ENCODE data around the gene LRP8.

The LRP8 gene

DNA sequence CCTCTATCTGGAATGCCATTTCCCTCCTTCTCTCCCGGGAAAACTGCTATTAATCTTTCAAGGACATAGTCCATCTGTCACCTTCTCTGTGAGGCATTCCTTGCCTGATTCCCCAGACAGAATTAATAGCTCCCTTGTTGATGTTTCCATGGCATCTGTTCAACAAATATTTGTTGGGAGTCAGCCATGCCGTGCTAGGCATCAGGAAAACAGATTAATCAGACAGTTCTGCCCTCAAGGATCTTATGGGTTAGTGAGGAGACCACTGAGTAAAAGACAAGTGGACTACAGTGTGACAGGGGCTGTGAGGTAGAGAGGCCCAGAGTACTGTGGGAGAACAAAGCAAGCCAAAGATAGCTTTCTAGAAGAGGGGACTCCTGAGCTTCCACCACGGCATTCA lies 78.2 kb downstream of the LRP8 start:
- H4K20me1 ChIP-seq (ENCODE audit: insufficient read depth) = no peaks in the 10 kb centered on the region
- no peak overlapping the region for H2AFZ ChIP-seq (ENCODE audit: low read depth)
- H3K9ac ChIP-seq = no peak overlapping the region
- no peak overlapping the region for H3K4me2 ChIP-seq
- TF ChIP-seq, protein P1, sequence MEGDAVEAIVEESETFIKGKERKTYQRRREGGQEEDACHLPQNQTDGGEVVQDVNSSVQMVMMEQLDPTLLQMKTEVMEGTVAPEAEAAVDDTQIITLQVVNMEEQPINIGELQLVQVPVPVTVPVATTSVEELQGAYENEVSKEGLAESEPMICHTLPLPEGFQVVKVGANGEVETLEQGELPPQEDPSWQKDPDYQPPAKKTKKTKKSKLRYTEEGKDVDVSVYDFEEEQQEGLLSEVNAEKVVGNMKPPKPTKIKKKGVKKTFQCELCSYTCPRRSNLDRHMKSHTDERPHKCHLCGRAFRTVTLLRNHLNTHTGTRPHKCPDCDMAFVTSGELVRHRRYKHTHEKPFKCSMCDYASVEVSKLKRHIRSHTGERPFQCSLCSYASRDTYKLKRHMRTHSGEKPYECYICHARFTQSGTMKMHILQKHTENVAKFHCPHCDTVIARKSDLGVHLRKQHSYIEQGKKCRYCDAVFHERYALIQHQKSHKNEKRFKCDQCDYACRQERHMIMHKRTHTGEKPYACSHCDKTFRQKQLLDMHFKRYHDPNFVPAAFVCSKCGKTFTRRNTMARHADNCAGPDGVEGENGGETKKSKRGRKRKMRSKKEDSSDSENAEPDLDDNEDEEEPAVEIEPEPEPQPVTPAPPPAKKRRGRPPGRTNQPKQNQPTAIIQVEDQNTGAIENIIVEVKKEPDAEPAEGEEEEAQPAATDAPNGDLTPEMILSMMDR (conservative IDR thresholded peaks at IDR 0.05; ENCODE audit: low read depth, low read length) = no peak
- no peaks in the 10 kb centered on the region for H3K79me2 ChIP-seq (ENCODE audit: insufficient read depth, low read depth)
- H3K36me3 ChIP-seq (ENCODE audit: insufficient read depth) = peaks cover 7% of the 10 kb centered on the region; the same call in 1 of the 2 replicates
- no peaks in the 10 kb centered on the region for H3K4me1 ChIP-seq (ENCODE audit: low read depth, poor library complexity, severe bottlenecking)
- no peaks in the 10 kb centered on the region for H3K27me3 ChIP-seq (ENCODE audit: insufficient read depth, low read depth)
- H3K4me3 ChIP-seq (IDR thresholded peaks at IDR 0.05; ENCODE audit: insufficient read depth, low read depth, low read length) = no peak overlapping the region
- H3K27ac ChIP-seq = no peak overlapping the region

DNA sequence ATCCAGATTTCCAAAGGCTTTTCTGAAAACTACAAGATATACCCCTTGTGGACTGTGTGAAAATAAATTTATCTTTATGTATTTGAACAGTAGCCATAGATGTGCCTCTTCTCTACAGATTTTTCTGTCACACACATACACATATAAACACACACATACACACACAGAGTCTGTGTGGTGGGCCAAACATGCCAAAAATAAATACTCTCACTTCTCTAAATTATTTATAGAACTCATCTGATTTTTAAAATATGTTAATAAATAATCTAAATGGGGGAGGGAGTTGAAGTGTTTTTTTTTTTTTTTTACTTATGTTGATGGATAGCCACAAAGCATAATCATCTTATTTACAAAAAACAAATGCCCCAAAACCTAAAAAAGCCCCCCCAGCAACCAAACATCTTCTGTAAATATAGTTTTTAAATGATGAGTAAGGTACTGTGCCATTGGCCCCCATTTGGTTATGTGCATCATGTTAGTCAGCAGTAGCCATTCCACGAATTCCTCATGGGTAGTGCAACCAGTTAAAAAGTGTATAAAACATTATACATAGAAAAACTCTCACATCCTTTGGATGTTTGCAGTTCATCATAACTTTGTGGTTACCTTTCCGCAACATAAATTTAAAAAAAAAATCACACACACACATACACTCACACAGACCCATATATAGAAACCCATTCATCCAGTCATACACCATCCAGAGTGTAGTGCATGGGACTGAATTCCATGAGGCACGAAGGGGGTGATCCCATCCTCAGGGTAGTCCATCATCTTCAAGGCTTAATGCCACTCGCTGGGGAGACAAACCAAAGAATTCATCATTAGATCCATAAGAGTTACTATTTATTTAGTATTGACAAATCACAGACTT lies 81.4 kb downstream of the LRP8 start:
- H3K27ac ChIP-seq = no peak overlapping the region
- H3K27me3 ChIP-seq (ENCODE audit: insufficient read depth, low read depth) = no peaks in the 10 kb centered on the region
- H3K9ac ChIP-seq = no peak overlapping the region
- no peak overlapping the region for H3K4me3 ChIP-seq (IDR thresholded peaks at IDR 0.05; ENCODE audit: insufficient read depth, low read depth, low read length)
- no peak overlapping the region for H2AFZ ChIP-seq (ENCODE audit: low read depth)
- H3K4me1 ChIP-seq (ENCODE audit: low read depth, poor library complexity, severe bottlenecking) = no peaks in the 10 kb centered on the region
- H4K20me1 ChIP-seq (ENCODE audit: insufficient read depth) = no peaks in the 10 kb centered on the region
- H3K36me3 ChIP-seq (ENCODE audit: insufficient read depth) = peaks cover 7% of the 10 kb centered on the region; the same call in 1 of the 2 replicates
- TF ChIP-seq, protein P1 (conservative IDR thresholded peaks at IDR 0.05; ENCODE audit: low read depth, low read length) = no peak
- H3K4me2 ChIP-seq = no peak overlapping the region
- no peaks in the 10 kb centered on the region for H3K79me2 ChIP-seq (ENCODE audit: insufficient read depth, low read depth)

DNA sequence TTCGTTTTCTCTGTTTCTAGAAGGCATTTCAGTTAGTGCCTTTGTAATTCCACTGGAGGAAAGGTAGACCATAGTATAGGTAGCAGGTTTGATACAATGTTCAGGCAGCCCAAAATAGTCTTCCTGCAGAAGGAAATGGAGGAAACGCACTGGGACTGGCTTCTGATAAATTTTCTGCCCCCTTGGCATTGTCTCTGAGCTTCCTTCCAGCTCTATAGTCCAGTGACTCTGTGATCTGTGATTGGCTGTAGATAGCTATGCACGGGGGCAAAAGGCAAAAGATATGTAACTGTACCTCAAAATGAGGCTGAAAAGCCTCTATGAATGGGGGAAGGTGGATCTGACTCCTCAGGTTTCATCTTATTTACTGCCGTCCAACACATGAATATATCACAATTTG lies 83.7 kb downstream of the LRP8 start:
- Histone ChIP-seq H3K27me3 (ENCODE audit: insufficient read depth, low read depth) (no peaks in the 10 kb centered on the region), H3K4me1 (ENCODE audit: low read depth, poor library complexity, severe bottlenecking) (no peaks in the 10 kb centered on the region), H3K27ac (no peak overlapping the region), H2AFZ (ENCODE audit: low read depth) (no peak overlapping the region), H3K4me3 (IDR thresholded peaks at IDR 0.05; ENCODE audit: insufficient read depth, low read depth, low read length) (no peak overlapping the region), H3K36me3 (ENCODE audit: insufficient read depth) (no peaks in the 10 kb centered on the region; the same call in 1 of the 2 replicates), H3K9ac (no peak overlapping the region), H3K79me2 (ENCODE audit: insufficient read depth, low read depth) (no peaks in the 10 kb centered on the region), H4K20me1 (ENCODE audit: insufficient read depth) (no peaks in the 10 kb centered on the region), H3K4me2 (no peak overlapping the region)
- TF ChIP-seq, protein P1 (conservative IDR thresholded peaks at IDR 0.05; ENCODE audit: low read depth, low read length) = no peak

DNA sequence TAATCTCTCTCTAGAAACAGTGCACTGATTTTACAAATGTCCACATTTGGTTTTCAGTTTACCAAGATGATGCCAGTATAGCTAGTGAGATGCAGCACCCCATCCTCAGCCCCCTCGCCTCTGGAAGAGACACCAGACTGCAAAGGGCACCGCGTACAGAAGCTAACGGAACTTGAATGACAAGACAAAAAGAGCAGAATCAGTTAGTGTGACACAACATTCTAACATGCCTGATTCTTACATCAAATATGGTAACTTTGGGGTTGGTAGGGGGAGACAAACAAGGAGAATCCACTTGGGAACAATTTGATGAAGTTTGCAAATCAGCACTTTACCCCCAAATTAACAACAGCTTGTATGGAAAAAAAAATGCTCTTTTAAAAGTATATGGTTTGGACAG lies 85.5 kb downstream of the LRP8 start:
- Histone ChIP-seq H2AFZ (ENCODE audit: low read depth) (no peak overlapping the region), H3K4me1 (ENCODE audit: low read depth, poor library complexity, severe bottlenecking) (peaks cover 4% of the 10 kb centered on the region), H3K4me3 (IDR thresholded peaks at IDR 0.05; ENCODE audit: insufficient read depth, low read depth, low read length) (no peak overlapping the region), H3K9ac (no peak overlapping the region), H4K20me1 (ENCODE audit: insufficient read depth) (no peaks in the 10 kb centered on the region), H3K27ac (no peak overlapping the region), H3K4me2 (no peak overlapping the region), H3K79me2 (ENCODE audit: insufficient read depth, low read depth) (peaks cover 9% of the 10 kb centered on the region), H3K27me3 (ENCODE audit: insufficient read depth, low read depth) (no peaks in the 10 kb centered on the region), H3K36me3 (ENCODE audit: insufficient read depth) (no peaks in the 10 kb centered on the region; the same call in 1 of the 2 replicates)
- TF ChIP-seq, protein P1 (conservative IDR thresholded peaks at IDR 0.05; ENCODE audit: low read depth, low read length) = no peak

Data from KMS-11 (cell line).